SK-N-MC (cell line): ENCODE results near the gene GRM5.

ENCODE experiments used
- EZH2 ChIP-seq: fragments of 200-600 bp; sonication (generic); IDR thresholded peaks from one replicate; pipeline ENCODE4 v1.6.1; 2017; ENCODE audit warnings: antibody characterized with exemption
- FOXP2 ChIP-seq: optimal IDR thresholded peaks from 2 replicates; pipeline ENCODE3; 2011; ENCODE audit warnings: mild to moderate bottlenecking, moderate library complexity; ENCODE audit not compliant: insufficient read depth; ENCODE audit errors: extremely low read length, control extremely low read depth
- POLR2AphosphoS5 ChIP-seq: IDR thresholded peaks from 2 replicates; pipeline ENCODE4 v1.6.1; 2012; ENCODE audit warnings: mild to moderate bottlenecking, low read depth, low read length, borderline replicate concordance

- TF ChIP-seq EZH2 (no peak), POLR2AphosphoS5 (no peak), FOXP2 (no peak)
Measured at GRCh38 chr11:88815505-88815904, 250.3 kb downstream of the GRM5 start.
